Caco-2 (cell line): ENCODE measurements around the gene LRRC4C. TPM values are rescaled to one million over a fixed set of nuclear protein-coding genes. Genes with fewer than 3 reads are reported as not detected.

Experiments
- BruUV-seq: library from RNA; stranded (reverse); fragments of 400-500 nt; replicated peaks from 2 replicates; lab custom pipeline; 2021; lab: Mats Ljungman, UMichigan
- CTCF ChIA-PET: fragments of 300-600 bp; sonication (Branson Sonifier 250); formaldehyde crosslinking; loops from one replicate; lab custom pipeline; 2022; ENCODE audit warnings: antibody characterized with exemption; lab: Charles Lee
- POLR2A ChIA-PET: fragments of 300-600 bp; sonication (Branson Sonifier 250); formaldehyde crosslinking; loops from one replicate; lab custom pipeline; 2022; ENCODE audit warnings: antibody characterized with exemption; lab: Charles Lee
- DNase-seq, 2 experiments: peaks; one replicate each; pipeline versions ENCODE4 v3.0.0 to v3.0.0-alpha.2; 2020 to 2022
- H3K27me3 ChIP-seq: replicated peaks from 2 replicates; pipeline ENCODE4 v1.6.0; 2011; ENCODE audit warnings: low read length; ENCODE audit not compliant: control insufficient read depth, insufficient read depth
- H3K36me3 ChIP-seq: 2 replicates; pipeline ENCODE4 v1.5.1; 2011; ENCODE audit warnings: low read length; ENCODE audit not compliant: control insufficient read depth, insufficient read depth
- H3K4me1 ChIP-seq: fragments of 250-450 bp; sonication (Bioruptor Pico); 2 replicates; pipeline ENCODE4 v1.5.1; 2020; ENCODE audit warnings: mild to moderate bottlenecking
- H3K4me3 ChIP-seq: 2 replicates; pipeline ENCODE4 v1.5.1; 2011; ENCODE audit warnings: low read depth, mild to moderate bottlenecking, control low read depth, low read length
- H3K9me3 ChIP-seq: fragments of 250-450 bp; sonication (Bioruptor Pico); 2 replicates; pipeline ENCODE4 v1.5.1; 2020; ENCODE audit warnings: mild to moderate bottlenecking, moderate library complexity
- H3K27ac Mint-ChIP-seq: one replicate; pipeline ENCODE4 v1.8.0; 2022; ENCODE audit warnings: mixed read lengths; ENCODE audit not compliant: unreplicated experiment
- H3K27me3 Mint-ChIP-seq: one replicate; pipeline ENCODE4 v1.8.0; 2022; ENCODE audit warnings: mixed read lengths; ENCODE audit not compliant: insufficient read depth, unreplicated experiment
- H3K36me3 Mint-ChIP-seq: one replicate; pipeline ENCODE4 v1.8.0; 2022; ENCODE audit warnings: mild to moderate bottlenecking, mixed read lengths; ENCODE audit not compliant: insufficient read depth, unreplicated experiment
- H3K4me1 Mint-ChIP-seq: one replicate; pipeline ENCODE4 v1.8.0; 2022; ENCODE audit warnings: low read depth, mixed read lengths; ENCODE audit not compliant: unreplicated experiment
- H3K4me3 Mint-ChIP-seq: one replicate; pipeline ENCODE4 v1.8.0; 2022; ENCODE audit warnings: mild to moderate bottlenecking, moderate library complexity, mixed read lengths; ENCODE audit not compliant: unreplicated experiment
- H3K9me3 Mint-ChIP-seq: one replicate; pipeline ENCODE4 v1.8.0; 2022; ENCODE audit warnings: mixed read lengths; ENCODE audit not compliant: unreplicated experiment
- CTCF ChIP-seq, 2 experiments: fragments of 200-600 bp in 1 of 2; IDR thresholded peaks; 1 replicate in 1 of 2; 2 replicates in 1 of 2; pipeline versions ENCODE4 v1.5.1 to v1.8.0; 2011 to 2022; ENCODE audit warnings: antibody characterized with exemption in 1 of 2, control low read depth in 1 of 2, inconsistent platforms in 1 of 2, low read depth in 1 of 2, low read length in 1 of 2, mild to moderate bottlenecking in 1 of 2, moderate library complexity in 1 of 2; ENCODE audit not compliant: insufficient read depth in 1 of 2, severe bottlenecking in 1 of 2, unreplicated experiment in 1 of 2
- intact Hi-C: fragments of 100-400 bp; cut with micrococcal nuclease; formaldehyde crosslinking; loops from one replicate; pipeline ENCODE4 v1.10.0; 2022; ENCODE audit not compliant: unreplicated experiment
- total RNA-seq: library from RNA; stranded (reverse); gene quantifications from 2 replicates; pipeline ENCODE4 v1.2.3, GENCODE V29; 2022

The LRRC4C gene
- total RNA-seq, 1 experiment from 2014 or later, result not detected

DNA sequence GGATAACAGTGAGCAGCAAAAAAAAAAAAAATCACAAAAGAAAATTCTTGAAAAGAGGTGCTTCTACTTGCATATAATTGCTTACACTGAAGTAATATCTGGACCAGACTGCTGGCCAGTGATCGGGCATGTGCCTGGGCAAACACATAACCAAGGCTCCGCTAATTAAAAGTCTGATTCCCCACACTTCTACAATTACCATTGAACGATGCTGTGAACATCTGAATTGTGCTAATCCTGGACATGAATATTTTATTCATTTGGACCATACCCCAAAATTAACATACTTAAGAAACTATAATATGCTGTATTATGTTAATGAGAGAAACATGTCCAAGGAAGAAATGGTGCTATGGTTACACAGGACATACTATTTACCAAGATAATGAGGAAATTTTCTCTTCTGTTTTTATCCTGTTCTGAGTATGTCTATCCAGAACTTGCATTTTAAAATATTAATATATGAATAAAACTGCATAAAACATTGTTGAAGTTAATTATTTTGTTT, 69.8 kb downstream of the LRRC4C start:
- no peak for DNase-seq
- no peak for TF ChIP-seq CTCF (IDR thresholded peaks at IDR 0.05; ENCODE audit: insufficient read depth in 1 of 2, low read depth in 1 of 2, low read length in 1 of 2, severe bottlenecking in 1 of 2, unreplicated experiment in 1 of 2)
- BruUV-seq, result no TSS peak
- CTCF ChIA-PET, result no interaction called here
- no peaks in the 10 kb centered on the region for H3K36me3 ChIP-seq
- H3K27ac Mint-ChIP-seq, result no peak overlapping the region
- intact Hi-C loops, result no loop called here
- no peaks in the 10 kb centered on the region for H3K27me3 Mint-ChIP-seq
- POLR2A ChIA-PET, result no interaction called here
- peaks cover 20% of the 10 kb centered on the region for H3K4me1 ChIP-seq
- peaks cover 30% of the 10 kb centered on the region for H3K4me1 Mint-ChIP-seq
- H3K9me3 Mint-ChIP-seq, result no peaks in the 10 kb centered on the region
- H3K27me3 ChIP-seq, result no peaks in the 10 kb centered on the region
- no peak overlapping the region for H3K4me3 Mint-ChIP-seq
- no peak overlapping the region for H3K4me3 ChIP-seq
- no peaks in the 10 kb centered on the region for H3K9me3 ChIP-seq
- no peaks in the 10 kb centered on the region for H3K36me3 Mint-ChIP-seq

GRCh38 chr11:41384329-41384728, 75.1 kb downstream of the LRRC4C start:
- no peaks in the 10 kb centered on the region for H3K36me3 Mint-ChIP-seq
- ChIA-PET POLR2A (no interaction called here), CTCF (no interaction called here)

GRCh38 chr11:41383768-41384167, 75.7 kb downstream of the LRRC4C start:
- Mint-ChIP-seq H3K27ac (no peak overlapping the region), H3K36me3 (no peaks in the 10 kb centered on the region), H3K9me3 (no peaks in the 10 kb centered on the region), H3K4me1 (peaks cover 4% of the 10 kb centered on the region), H3K4me3 (no peak overlapping the region), H3K27me3 (no peaks in the 10 kb centered on the region)
- TF ChIP-seq CTCF (IDR thresholded peaks at IDR 0.05; ENCODE audit: insufficient read depth in 1 of 2, low read depth in 1 of 2, low read length in 1 of 2, severe bottlenecking in 1 of 2, unreplicated experiment in 1 of 2), result no peak
- no TSS peak for BruUV-seq
- no peak for DNase-seq
- no peaks in the 10 kb centered on the region for H3K36me3 ChIP-seq
- intact Hi-C loops, result no loop called here
- no peaks in the 10 kb centered on the region for H3K9me3 ChIP-seq
- H3K27me3 ChIP-seq, result no peaks in the 10 kb centered on the region
- H3K4me1 ChIP-seq, result peaks cover 13% of the 10 kb centered on the region
- ChIA-PET CTCF (no interaction called here), POLR2A (no interaction called here)
- no peak overlapping the region for H3K4me3 ChIP-seq

More at GRCh38 chr11:41384329-41384728, 75.1 kb downstream of the LRRC4C start:
- Histone ChIP-seq H3K4me1 (peaks cover 13% of the 10 kb centered on the region), H3K4me3 (no peak overlapping the region), H3K36me3 (no peaks in the 10 kb centered on the region), H3K9me3 (no peaks in the 10 kb centered on the region), H3K27me3 (no peaks in the 10 kb centered on the region)
- no peak for TF ChIP-seq CTCF (IDR thresholded peaks at IDR 0.05; ENCODE audit: insufficient read depth in 1 of 2, low read depth in 1 of 2, low read length in 1 of 2, severe bottlenecking in 1 of 2, unreplicated experiment in 1 of 2)
- no peak for DNase-seq
- Mint-ChIP-seq H3K4me1 (peaks cover 4% of the 10 kb centered on the region), H3K4me3 (no peak overlapping the region), H3K27me3 (no peaks in the 10 kb centered on the region), H3K27ac (no peak overlapping the region), H3K9me3 (no peaks in the 10 kb centered on the region)
- no TSS peak for BruUV-seq
- intact Hi-C loops, result no loop called here
